Measurements from ENCODE around the gene CFAP20DC. TPM values are rescaled to one million over a fixed set of nuclear protein-coding genes. Genes with fewer than 3 reads are reported as not detected.
"Not testable (repeated sequence)": the region's sequence is repeated elsewhere in the genome, so short reads cannot be mapped to it uniquely, and the experiment has no call there.

The CFAP20DC gene
- total RNA-seq, 1 donor from 2014 or later = 0.98 TPM

- H3K4me1 Mint-ChIP-seq; H3K9me3 Mint-ChIP-seq; intact Hi-C loops (cut with micrococcal nuclease); DNase-seq; H3K27me3 Mint-ChIP-seq; H3K4me3 Mint-ChIP-seq; H3K36me3 Mint-ChIP-seq (ENCODE audit: low read depth); H3K27ac Mint-ChIP-seq: not testable (repeated sequence)
These were observed 82.0 kb downstream of the CFAP20DC start for GRCh38 chr3:58967866-58968265.

- Mint-ChIP-seq H3K36me3 (ENCODE audit: low read depth) (no peaks in the 10 kb centered on the region), H3K4me1 (no peaks in the 10 kb centered on the region), H3K4me3 (no peak overlapping the region), H3K27me3 (no peaks in the 10 kb centered on the region), H3K27ac (no peak overlapping the region), H3K9me3 (no peaks in the 10 kb centered on the region)
- DNase-seq = no peak
- intact Hi-C loops (cut with micrococcal nuclease) = no loop called here
These were observed 84.0 kb downstream of the CFAP20DC start for GRCh38 chr3:58965865-58966264.

GRCh38 chr3:58963928-58964503 is 85.8 kb downstream of the CFAP20DC start:
- no peak overlapping the region for H3K27ac Mint-ChIP-seq
- no peaks in the 10 kb centered on the region for H3K36me3 Mint-ChIP-seq (ENCODE audit: low read depth)
- H3K4me1 Mint-ChIP-seq = no peaks in the 10 kb centered on the region
- no peak overlapping the region for H3K4me3 Mint-ChIP-seq
- no peak for DNase-seq
- no peaks in the 10 kb centered on the region for H3K9me3 Mint-ChIP-seq
- H3K27me3 Mint-ChIP-seq = no peaks in the 10 kb centered on the region
- intact Hi-C loops (cut with micrococcal nuclease) = no loop called here

DNA sequence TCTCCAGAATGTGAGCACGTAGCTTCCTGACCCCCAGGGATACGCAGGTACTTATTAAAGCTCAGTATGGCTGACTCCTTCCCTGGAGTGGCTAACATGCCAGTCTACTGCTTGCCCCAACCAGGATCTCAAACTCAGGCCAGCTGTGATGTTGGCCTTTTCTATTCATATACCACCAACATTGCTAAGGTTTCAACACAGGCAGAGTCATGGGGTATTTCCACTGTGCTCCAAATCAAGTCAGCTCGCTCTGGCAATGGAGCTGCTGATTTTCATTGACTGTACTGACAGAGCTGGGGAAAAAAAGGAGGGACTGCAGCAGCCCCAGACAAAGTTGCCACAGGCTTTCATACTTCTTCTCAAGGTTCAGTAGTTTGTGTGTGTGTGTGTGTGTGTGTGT is 87.0 kb downstream of the CFAP20DC start:
- H3K27me3 Mint-ChIP-seq = no peaks in the 10 kb centered on the region
- H3K9me3 Mint-ChIP-seq = no peaks in the 10 kb centered on the region
- no peaks in the 10 kb centered on the region for H3K36me3 Mint-ChIP-seq (ENCODE audit: low read depth)
- no peak for DNase-seq
- H3K27ac Mint-ChIP-seq = no peak overlapping the region
- no peaks in the 10 kb centered on the region for H3K4me1 Mint-ChIP-seq
- intact Hi-C loops (cut with micrococcal nuclease) = no loop called here
- no peak overlapping the region for H3K4me3 Mint-ChIP-seq

GRCh38 chr3:58962040-58962651 is 87.7 kb downstream of the CFAP20DC start:
- H3K36me3 Mint-ChIP-seq (ENCODE audit: low read depth) = no peaks in the 10 kb centered on the region
- H3K27ac Mint-ChIP-seq = no peak overlapping the region
- H3K27me3 Mint-ChIP-seq = no peaks in the 10 kb centered on the region
- intact Hi-C loops (cut with micrococcal nuclease) = no loop called here
- DNase-seq = no peak
- H3K4me1 Mint-ChIP-seq = no peaks in the 10 kb centered on the region
- no peaks in the 10 kb centered on the region for H3K9me3 Mint-ChIP-seq
- H3K4me3 Mint-ChIP-seq = no peak overlapping the region

DNA sequence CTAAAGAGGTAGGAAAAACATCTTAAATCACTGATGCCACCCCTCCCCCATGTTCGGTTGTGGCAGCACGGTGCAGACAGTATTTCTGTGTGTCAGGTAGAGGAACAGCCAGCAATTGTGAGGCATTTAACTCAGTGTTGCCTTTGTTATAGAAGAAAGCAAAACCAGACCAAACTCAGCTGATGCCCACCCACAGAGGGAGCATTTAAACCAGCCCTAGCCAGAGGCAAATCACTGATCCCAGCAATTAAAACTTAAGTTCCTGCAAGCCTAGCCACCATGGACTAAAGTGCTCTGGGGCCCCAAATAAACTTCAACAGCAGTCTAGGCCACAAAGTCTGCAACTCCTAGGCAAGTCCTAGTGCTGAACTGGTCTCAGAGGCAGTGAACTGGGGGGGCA is 94.5 kb downstream of the CFAP20DC start:
- H3K4me1 Mint-ChIP-seq = no peaks in the 10 kb centered on the region
- intact Hi-C loops (cut with micrococcal nuclease) = no loop called here
- no peaks in the 10 kb centered on the region for H3K9me3 Mint-ChIP-seq
- H3K27ac Mint-ChIP-seq = no peak overlapping the region
- no peak overlapping the region for H3K4me3 Mint-ChIP-seq
- DNase-seq = no peak
- no peaks in the 10 kb centered on the region for H3K36me3 Mint-ChIP-seq (ENCODE audit: low read depth)
- H3K27me3 Mint-ChIP-seq = no peaks in the 10 kb centered on the region

DNA sequence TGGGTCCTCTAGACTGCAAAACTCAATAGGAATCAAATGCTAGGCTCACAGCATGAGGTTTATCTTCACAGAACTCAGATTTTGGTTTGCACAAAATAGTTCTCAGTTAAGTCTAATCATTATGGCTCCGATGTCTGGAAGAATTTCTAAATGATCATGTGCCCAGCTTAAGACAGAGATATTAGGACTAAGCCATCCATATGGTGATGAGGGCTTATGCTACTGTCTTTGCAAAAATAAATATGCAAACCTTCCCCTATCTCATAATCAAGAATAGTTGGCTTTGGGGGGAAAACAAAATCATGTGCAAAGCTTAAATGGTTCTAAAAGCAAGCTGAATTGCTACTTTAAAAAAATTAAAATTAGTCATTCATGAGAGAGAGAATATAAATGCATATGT is 96.5 kb downstream of the CFAP20DC start:
- no peak for DNase-seq
- no peak overlapping the region for H3K27ac Mint-ChIP-seq
- no peaks in the 10 kb centered on the region for H3K36me3 Mint-ChIP-seq (ENCODE audit: low read depth)
- H3K4me3 Mint-ChIP-seq = no peak overlapping the region
- intact Hi-C loops (cut with micrococcal nuclease) = no loop called here
- no peaks in the 10 kb centered on the region for H3K4me1 Mint-ChIP-seq
- H3K27me3 Mint-ChIP-seq = no peaks in the 10 kb centered on the region
- no peaks in the 10 kb centered on the region for H3K9me3 Mint-ChIP-seq

GRCh38 chr3:58952128-58952917 is 97.5 kb downstream of the CFAP20DC start:
- intact Hi-C loops (cut with micrococcal nuclease) = no loop called here
- H3K27ac Mint-ChIP-seq = no peak overlapping the region
- no peak for DNase-seq
- no peaks in the 10 kb centered on the region for H3K36me3 Mint-ChIP-seq (ENCODE audit: low read depth)
- H3K4me3 Mint-ChIP-seq = no peak overlapping the region
- H3K4me1 Mint-ChIP-seq = no peaks in the 10 kb centered on the region
- H3K9me3 Mint-ChIP-seq = no peaks in the 10 kb centered on the region
- no peaks in the 10 kb centered on the region for H3K27me3 Mint-ChIP-seq

GRCh38 chr3:58948018-58948417 is 101.8 kb downstream of the CFAP20DC start:
- no peaks in the 10 kb centered on the region for H3K36me3 Mint-ChIP-seq (ENCODE audit: low read depth)
- DNase-seq = no peak
- no peak overlapping the region for H3K27ac Mint-ChIP-seq
- H3K4me3 Mint-ChIP-seq = no peak overlapping the region
- H3K9me3 Mint-ChIP-seq = no peaks in the 10 kb centered on the region
- no peaks in the 10 kb centered on the region for H3K4me1 Mint-ChIP-seq
- intact Hi-C loops (cut with micrococcal nuclease) = no loop called here
- no peaks in the 10 kb centered on the region for H3K27me3 Mint-ChIP-seq

DNA sequence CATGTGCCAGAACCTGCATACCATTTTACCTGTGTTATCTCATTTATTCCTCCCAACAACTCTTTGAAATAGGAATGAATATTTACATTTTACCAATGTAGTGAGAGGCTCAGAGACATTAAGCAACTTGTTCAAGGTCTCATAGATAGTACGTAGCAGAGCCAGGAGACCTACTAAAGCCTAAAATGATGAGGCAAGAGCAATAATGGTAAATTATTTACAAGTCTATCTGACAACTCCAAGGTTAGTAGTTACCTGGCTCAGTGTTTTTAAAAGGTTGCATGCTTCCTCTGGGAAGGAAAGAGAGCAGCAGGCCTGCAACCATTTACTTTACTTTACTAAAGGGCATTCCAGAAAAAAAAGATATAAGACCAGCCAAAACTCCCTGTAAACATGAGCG is 103.0 kb downstream of the CFAP20DC start:
- Mint-ChIP-seq H3K4me1 (no peaks in the 10 kb centered on the region), H3K36me3 (ENCODE audit: low read depth) (no peaks in the 10 kb centered on the region), H3K27me3 (no peaks in the 10 kb centered on the region), H3K9me3 (no peaks in the 10 kb centered on the region), H3K27ac (no peak overlapping the region), H3K4me3 (no peak overlapping the region)
- no peak for DNase-seq
- intact Hi-C loops (cut with micrococcal nuclease) = no loop called here

DNA sequence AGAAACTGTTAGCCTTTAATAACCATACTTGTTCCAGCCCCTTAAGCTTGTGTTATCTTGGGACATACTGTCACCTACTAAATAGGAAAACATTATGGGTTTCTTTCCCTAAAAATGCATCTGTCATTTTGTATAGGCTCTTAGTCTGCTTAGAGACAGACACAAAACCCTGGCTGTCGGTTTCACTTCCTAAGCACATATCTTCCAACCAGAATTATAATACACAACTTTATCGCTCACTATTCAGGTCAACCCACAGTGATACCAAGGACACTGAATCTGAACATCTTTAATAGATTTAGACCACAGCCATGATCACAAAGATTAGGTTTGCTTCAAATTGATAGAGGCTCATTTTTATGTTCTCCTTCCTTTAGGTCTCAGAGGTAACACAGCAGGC is 111.8 kb downstream of the CFAP20DC start:
- Mint-ChIP-seq H3K4me3 (no peak overlapping the region), H3K36me3 (ENCODE audit: low read depth) (no peaks in the 10 kb centered on the region), H3K4me1 (no peaks in the 10 kb centered on the region), H3K9me3 (no peaks in the 10 kb centered on the region), H3K27ac (no peak overlapping the region), H3K27me3 (no peaks in the 10 kb centered on the region)
- no peak for DNase-seq
- intact Hi-C loops (cut with micrococcal nuclease) = no loop called here

DNA sequence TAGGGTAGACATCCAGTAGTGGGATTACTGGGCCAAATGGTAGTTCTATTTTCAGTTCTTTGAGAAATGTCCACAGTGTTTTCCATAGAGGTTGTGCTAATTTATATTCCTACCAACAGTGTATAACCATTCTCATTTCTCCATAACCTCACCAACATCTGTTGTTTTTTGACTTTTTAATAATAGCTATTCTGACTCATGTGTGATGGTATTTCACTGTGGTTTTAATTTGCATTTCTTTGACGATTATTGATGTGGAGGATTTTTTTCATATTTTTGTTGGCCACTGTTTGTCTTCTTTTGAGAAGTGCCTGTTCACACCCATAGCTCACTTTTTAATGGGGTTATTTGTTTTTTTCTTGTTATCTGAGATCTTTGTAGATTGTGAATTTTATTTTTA is 125.2 kb downstream of the CFAP20DC start:
- no peaks in the 10 kb centered on the region for H3K36me3 Mint-ChIP-seq (ENCODE audit: low read depth)
- no peaks in the 10 kb centered on the region for H3K9me3 Mint-ChIP-seq
- no peak overlapping the region for H3K27ac Mint-ChIP-seq
- peaks cover 1% of the 10 kb centered on the region for H3K27me3 Mint-ChIP-seq
- H3K4me3 Mint-ChIP-seq = no peak overlapping the region
- DNase-seq = no peak
- intact Hi-C loops (cut with micrococcal nuclease) = no loop called here
- H3K4me1 Mint-ChIP-seq = no peaks in the 10 kb centered on the region

DNA sequence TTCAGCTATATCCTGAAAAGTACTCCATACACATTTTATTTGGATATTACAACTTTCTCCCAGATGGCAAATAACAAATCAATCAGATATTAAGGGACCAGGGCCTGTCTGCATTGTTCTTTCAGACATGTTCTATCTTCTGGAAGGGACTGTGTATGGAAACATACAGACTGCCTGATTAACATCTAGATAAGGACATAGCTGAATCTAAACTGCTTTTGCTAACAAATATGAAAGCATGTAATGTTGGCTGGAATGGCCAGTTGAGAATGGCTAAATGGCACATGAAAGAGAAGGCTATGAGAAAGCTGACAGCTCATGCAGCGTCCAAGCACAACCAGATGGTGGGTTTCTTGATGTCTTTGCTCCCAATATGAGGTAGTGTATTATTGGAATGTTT is 149.4 kb downstream of the CFAP20DC start:
- Mint-ChIP-seq H3K36me3 (ENCODE audit: low read depth) (peaks cover 2% of the 10 kb centered on the region), H3K4me3 (no peak overlapping the region), H3K9me3 (peaks cover 11% of the 10 kb centered on the region), H3K4me1 (peaks cover 22% of the 10 kb centered on the region), H3K27ac (no peak overlapping the region), H3K27me3 (peaks cover 2% of the 10 kb centered on the region)
- no peak for DNase-seq
- intact Hi-C loops (cut with micrococcal nuclease) = no loop called here

DNA sequence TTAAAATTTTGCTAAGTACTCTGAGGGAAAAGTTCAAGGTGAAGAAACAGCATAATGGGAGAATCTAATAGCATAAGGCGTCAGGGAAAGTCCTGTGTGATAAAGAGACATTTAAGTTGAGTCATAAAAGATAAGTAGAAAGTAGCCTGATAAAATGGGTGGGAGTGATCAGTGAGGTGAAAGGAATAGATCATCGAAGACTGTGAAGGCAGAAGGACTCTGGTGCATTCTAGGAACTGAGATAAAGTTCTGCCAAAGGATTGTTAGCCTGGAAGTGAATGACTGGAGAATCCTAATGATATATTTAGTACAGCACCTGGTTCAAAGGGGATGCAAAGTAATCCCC is 149.9 kb downstream of the CFAP20DC start:
- DNase-seq = no peak
- Mint-ChIP-seq H3K27ac (no peak overlapping the region), H3K36me3 (ENCODE audit: low read depth) (peaks cover 2% of the 10 kb centered on the region), H3K4me3 (no peak overlapping the region), H3K4me1 (peaks cover 22% of the 10 kb centered on the region), H3K27me3 (peaks cover 2% of the 10 kb centered on the region), H3K9me3 (peaks cover 11% of the 10 kb centered on the region)
- intact Hi-C loops (cut with micrococcal nuclease) = loop anchor here (1.0 kb wide), 1 partner anchor 26 kb away; no protein-coding TSS in a partner anchor

Data from activated CD4-positive, alpha-beta T cell treated with anti-CD3 and anti-CD28 coated beads, Interleukin-2, amount 10 ng/mL, durations not matched to agents 24 days and 14 days (primary cell).